22Rv1 (cell line): ENCODE results near the gene FNDC7.

Experiments
- H3K27ac ChIP-seq: fragments of 450-650 bp; 2 replicates; pipeline ENCODE4 v1.5.1; 2017
- ZFX ChIP-seq: fragments of 450-650 bp; IDR thresholded peaks from 2 replicates; pipeline ENCODE4 v1.6.1; 2017; ENCODE audit warnings: antibody characterized with exemption, borderline replicate concordance
- TF ChIP-seq, protein P1 (sequence below): fragments of 450-650 bp; IDR thresholded peaks from 2 replicates; pipeline ENCODE4 v1.5.1; 2017; ENCODE audit warnings: mild to moderate bottlenecking

FNDC7 gene

DNA sequence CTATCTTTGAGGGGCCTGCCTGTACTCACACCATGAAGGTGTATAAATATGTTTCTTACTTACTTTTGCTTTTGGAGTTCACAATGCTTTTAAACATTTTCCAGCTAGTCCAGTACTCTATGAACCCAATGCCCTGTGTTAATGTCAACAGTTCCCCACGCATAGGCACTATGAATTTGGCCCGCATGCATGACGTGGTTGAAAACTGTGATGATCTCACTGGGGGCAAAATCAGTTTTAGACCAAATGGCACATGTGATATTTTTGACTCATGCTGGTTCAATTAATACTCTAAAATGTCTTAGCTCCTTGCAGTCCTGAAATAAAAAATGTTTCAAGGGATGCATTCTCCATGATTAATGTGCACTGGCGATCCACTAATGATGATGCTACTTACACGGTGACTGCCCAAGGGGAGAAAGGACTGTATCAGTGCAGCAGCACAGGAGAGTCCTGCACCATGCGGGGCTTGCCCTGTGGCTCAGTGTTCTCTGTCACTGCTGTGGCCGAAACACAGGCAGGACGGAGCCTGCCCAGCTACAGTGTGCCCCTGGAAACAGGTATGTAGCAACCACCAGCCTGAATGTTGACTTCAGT is 15.7 kb downstream of the FNDC7 start:
- H3K27ac ChIP-seq, result no peak overlapping the region
- TF ChIP-seq, protein P1, sequence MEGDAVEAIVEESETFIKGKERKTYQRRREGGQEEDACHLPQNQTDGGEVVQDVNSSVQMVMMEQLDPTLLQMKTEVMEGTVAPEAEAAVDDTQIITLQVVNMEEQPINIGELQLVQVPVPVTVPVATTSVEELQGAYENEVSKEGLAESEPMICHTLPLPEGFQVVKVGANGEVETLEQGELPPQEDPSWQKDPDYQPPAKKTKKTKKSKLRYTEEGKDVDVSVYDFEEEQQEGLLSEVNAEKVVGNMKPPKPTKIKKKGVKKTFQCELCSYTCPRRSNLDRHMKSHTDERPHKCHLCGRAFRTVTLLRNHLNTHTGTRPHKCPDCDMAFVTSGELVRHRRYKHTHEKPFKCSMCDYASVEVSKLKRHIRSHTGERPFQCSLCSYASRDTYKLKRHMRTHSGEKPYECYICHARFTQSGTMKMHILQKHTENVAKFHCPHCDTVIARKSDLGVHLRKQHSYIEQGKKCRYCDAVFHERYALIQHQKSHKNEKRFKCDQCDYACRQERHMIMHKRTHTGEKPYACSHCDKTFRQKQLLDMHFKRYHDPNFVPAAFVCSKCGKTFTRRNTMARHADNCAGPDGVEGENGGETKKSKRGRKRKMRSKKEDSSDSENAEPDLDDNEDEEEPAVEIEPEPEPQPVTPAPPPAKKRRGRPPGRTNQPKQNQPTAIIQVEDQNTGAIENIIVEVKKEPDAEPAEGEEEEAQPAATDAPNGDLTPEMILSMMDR, result no peak
- no peak for TF ChIP-seq ZFX

DNA sequence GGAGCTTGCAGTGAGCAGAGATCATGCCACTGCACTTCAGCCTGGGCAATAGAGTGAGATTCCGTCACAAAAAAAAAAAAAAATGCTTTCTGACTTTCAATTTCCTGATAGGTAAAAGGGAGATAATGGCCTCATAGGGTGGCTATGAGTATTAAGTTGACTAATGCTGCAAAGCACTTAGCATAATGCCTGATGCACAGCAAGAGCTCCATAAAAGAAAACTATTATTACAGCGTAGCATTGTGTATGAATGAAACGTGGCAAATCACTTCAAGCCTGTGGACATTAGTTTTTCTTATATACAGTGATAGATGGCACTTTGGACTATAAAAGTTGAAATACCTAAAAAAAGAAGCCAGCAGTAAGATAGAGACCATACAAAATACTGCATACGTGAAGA is 16.8 kb downstream of the FNDC7 start:
- no peak for TF ChIP-seq ZFX
- TF ChIP-seq, protein P1, result no peak

GRCh38 chr1:108732398-108732797 is 19.7 kb downstream of the FNDC7 start:
- H3K27ac ChIP-seq, result no peak overlapping the region
- TF ChIP-seq, protein P1, result no peak
- TF ChIP-seq ZFX, result no peak

More for the DNA sequence above, 16.8 kb downstream of the FNDC7 start:
- H3K27ac ChIP-seq, result no peak overlapping the region

DNA sequence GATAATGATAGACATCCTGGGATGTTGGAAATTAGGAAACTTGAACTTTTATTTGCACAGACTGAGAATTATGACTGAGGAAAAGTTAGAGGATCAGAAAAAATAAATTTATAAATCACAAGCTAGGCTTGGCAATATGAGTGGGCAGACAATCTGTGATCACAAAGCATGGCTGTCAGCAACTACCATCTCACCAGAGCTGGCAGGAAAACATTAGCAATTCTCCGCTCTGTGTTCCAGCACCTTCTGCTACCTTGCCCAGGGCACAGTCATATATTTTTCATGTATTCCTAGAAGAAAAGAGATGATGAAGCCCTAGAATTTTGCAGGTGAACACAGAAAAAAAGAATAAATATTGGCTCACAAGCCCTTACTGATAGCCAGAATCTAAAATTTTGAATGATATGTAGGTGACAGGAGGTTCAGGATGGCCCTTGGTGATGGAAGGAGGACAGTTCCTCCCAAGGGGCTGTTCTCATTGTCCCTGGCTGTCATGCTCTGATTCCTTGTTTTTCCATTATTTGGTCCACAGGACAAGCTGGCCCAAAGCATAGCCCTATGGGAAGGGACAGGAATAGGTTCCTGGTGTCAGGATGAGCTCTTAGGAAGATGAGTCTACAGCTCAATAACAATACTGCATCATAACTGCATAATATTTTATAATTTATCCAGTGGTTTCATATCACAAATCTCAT is 21.6 kb downstream of the FNDC7 start:
- no peak overlapping the region for H3K27ac ChIP-seq
- no peak for TF ChIP-seq ZFX
- TF ChIP-seq, protein P1, result no peak

DNA sequence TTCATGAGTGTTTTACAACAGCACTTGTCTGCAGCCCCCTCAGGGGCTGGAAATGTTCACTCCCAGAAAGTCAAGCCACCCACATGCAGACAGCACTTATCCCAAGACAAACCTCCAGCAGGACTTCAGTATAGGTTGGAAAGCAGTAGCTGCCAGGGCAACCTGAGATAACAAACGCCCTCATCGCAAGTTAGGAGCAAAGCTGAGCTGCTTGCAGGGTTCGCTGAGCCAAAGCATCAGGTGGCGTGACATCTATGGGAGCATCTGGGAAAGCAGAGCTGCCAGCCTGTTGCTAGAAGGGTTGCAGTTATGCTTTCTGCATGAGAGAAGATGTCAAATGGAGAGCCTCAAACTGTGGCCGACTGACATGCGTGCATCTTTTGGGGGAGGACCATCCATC is 29.5 kb downstream of the FNDC7 start:
- no peak for TF ChIP-seq ZFX
- TF ChIP-seq, protein P1, result no peak
- no peak overlapping the region for H3K27ac ChIP-seq

GRCh38 chr1:108745980-108746381 is 33.3 kb downstream of the FNDC7 start:
- H3K27ac ChIP-seq, result peak overlapping the region; percentile 93

More at GRCh38 chr1:108745980-108746381, 33.3 kb downstream of the FNDC7 start:
- TF ChIP-seq ZFX, result no peak
- TF ChIP-seq, protein P1, result no peak
